ENCODE results near the gene TCF7.
A peak's percentile ranks its signal among the peaks of the same experiment; 100 is the strongest.

TCF7 gene

DNA sequence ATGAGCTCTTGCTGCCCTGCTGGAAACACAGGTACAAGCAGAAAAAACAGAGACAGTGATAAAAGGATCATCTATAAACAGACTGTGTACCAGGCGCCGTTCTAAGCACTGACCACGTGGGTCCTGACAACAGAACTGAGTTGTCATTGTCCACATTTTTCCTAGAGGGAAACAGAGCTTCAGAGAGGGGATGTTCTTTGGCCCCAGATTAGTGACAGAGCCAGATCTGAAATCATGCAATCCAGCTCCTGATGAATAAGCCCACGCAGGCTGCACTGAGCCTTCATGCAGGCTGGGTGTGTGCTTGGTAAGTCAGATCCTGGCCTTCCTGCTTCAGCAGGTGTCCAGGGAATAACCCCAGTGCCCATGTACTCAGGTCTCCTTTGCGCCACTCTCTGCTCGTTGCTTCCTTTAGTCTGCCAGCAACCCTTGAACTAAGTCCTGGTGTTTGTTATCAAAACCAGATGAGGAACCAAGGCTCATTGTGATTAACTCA lies 22.8 kb upstream of the TCF7 start:
- no peak for DNase-seq

DNA sequence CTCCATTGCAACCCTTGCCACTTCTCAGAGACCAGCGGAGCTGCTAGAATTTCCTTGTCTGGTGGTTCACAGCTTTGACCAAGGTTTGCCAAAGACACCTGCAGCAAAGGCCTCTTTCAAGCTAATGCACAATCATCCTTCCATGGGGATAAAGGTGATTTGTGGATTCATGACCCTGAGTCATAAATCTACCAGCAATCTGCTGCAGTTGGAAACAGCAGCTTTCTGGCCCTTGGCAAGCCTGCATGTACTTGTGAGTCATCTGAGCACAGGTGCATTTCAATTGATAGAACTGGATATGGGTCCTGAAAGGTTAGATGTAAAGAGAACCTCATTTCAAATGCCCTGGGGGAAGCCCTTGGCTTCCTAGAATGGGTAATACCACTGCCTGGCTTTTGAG lies 21.6 kb upstream of the TCF7 start:
- DNase-seq = no peak

GRCh38 chr5:134093351-134093750 lies 21.1 kb upstream of the TCF7 start:
- DNase-seq = no peak

- DNase-seq = no peak
Measured at GRCh38 chr5:134095293-134095692, 19.2 kb upstream of the TCF7 start.

DNA sequence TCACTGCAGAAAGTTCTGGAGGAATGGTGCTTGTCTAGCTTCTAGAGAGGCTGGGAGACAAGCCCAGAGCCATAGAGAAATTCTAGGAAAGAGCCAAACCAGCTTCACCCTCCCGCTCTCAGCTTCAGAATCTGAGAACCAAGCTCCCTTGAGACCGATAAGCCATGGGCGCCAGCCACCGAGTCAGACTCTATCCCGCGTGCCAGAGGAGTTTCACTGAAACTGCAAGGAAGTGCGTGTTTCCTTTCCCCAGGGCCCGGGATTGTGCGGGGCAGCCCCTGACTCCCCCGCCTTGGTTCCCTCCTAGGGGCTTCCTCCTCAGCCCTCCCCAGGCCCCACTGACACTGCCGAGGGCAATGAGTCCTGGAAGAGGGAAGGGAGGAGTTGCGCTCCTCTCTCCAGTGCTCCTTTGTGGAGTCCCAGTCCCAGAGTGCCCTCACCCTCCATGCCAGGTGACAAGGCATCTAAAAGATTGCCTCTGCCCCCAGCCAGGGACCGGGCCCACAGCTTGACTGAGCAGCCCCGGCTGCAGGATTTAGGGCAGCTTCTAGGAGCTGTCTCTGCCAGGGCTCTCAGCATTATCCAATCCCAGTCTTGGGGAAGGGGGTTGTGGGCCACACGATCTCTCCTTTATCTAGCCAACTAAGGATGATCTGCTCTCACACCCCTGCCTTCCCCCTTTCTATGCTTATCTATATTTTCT lies 18.4 kb upstream of the TCF7 start:
- DNase-seq = no peak

GRCh38 chr5:134097211-134097749 lies 17.2 kb upstream of the TCF7 start:
- DNase-seq = peak; percentile 3

DNA sequence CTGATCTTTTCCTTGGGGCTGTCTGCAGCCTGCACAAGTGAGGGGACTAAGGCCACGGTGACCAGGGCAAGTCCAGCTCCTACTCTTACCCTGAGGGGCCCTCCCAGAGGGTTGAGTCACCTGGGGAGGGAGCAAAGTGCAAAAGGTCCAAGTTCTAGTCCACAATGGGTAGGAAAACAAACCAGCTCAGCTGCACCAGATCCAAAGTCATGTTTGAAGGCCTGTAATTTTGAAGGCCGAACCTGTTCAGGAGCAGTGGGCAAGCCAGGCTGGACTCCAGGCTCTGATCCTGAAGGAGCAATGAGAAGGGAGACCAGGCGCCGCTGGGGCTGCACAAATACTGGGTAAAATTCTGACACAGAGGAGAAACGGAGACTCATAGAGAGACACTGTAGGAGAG lies 15.8 kb upstream of the TCF7 start:
- no peak for DNase-seq

DNA sequence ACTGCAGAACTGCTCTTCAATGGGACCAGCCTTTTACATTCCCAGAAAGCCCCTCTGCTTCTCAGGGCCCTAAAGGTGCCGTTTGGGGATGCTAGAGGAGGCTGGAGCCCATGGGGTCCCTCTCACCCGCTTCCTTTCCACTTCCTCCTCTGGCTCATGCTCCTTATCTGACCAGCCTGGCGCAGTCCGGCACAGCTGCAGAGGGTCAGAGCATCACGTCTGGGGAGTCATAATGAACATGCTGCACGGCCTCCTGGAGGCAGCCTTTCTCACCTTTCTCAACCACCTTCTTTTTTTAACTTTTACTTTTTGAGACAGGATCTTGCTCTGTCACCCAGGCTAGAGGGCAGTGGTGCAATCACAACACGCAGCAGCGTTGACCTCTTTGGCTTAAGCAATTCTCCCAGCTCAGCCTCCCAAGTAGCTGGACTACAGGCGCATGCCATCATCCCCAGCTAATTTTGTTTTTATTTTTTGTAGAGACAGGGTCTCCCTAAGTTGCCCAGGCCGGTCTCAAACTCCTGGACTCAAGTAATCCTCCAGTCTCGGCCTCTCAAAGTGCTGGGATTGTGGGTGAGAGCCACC lies 15.1 kb upstream of the TCF7 start:
- DNase-seq = no peak

- no peak for DNase-seq
Measured at GRCh38 chr5:134099939-134100282, 14.6 kb upstream of the TCF7 start.

- DNase-seq = peak; percentile 87
Measured at GRCh38 chr5:134100283-134101091, 14.0 kb upstream of the TCF7 start.

- DNase-seq = no peak
Measured at GRCh38 chr5:134101686-134102439, 12.6 kb upstream of the TCF7 start.

DNA sequence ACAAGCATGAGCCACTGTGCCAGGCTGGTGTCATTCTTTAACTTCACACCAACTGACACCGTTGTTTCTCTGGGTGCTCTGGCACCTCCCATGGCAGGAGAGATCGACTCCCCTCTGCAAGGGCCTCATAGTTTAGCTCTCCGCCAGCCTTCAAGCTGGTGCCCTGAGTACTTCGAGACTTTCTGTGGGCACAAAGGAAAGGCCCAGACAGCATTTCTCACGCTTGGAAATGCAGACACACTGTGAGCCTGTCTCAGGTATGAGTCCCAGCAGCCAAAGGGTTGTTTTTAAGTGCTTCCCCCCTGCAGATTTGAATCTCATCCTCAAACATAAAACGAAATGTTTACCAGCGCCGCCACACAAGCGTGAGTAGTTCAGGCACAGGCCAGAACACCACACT lies 11.1 kb upstream of the TCF7 start:
- DNase-seq = no peak

- DNase-seq = no peak
Measured at GRCh38 chr5:134103998-134104654, 10.4 kb upstream of the TCF7 start.

- DNase-seq = no peak
Measured at GRCh38 chr5:134106991-134107701, 7.3 kb upstream of the TCF7 start.

DNA sequence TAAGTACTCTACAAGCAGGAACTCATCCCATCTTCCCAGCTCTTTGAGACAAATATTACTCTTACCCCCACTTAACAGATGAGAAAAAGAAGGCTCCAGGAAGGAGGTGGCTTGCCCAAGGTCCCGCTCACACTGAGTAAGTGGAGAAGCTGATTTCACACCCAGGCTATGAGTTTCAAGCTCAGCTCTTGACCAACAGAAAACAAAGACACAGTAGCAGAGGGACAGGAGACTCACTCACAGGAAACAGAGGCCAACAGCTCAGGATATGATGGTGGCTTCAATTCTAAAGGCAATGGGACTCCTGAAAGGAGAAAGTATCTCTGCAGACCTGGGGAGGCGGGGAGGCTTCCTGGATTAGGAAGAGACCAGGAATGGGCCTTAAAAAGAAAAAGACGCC lies 6.7 kb upstream of the TCF7 start:
- DNase-seq = no peak

DNA sequence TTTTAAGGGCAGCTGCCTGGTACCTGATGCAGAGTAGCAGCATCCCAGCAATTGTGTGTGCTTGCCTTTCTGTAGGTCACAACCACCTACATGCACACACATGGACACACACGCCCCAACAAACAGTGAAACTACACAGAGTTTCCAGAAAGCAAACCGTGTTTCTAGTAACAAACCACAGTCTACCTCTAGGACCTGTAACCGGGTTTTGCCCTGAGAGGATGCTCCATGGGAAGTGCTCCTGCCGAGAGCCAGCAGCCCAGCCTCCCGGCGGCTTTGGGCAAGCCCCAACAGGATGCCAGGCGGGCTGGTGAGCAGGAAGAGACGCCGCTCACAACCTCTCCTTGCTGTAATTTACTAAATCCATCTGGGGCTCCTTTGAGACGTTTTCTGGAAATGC lies 4.1 kb upstream of the TCF7 start:
- no peak for DNase-seq

DNA sequence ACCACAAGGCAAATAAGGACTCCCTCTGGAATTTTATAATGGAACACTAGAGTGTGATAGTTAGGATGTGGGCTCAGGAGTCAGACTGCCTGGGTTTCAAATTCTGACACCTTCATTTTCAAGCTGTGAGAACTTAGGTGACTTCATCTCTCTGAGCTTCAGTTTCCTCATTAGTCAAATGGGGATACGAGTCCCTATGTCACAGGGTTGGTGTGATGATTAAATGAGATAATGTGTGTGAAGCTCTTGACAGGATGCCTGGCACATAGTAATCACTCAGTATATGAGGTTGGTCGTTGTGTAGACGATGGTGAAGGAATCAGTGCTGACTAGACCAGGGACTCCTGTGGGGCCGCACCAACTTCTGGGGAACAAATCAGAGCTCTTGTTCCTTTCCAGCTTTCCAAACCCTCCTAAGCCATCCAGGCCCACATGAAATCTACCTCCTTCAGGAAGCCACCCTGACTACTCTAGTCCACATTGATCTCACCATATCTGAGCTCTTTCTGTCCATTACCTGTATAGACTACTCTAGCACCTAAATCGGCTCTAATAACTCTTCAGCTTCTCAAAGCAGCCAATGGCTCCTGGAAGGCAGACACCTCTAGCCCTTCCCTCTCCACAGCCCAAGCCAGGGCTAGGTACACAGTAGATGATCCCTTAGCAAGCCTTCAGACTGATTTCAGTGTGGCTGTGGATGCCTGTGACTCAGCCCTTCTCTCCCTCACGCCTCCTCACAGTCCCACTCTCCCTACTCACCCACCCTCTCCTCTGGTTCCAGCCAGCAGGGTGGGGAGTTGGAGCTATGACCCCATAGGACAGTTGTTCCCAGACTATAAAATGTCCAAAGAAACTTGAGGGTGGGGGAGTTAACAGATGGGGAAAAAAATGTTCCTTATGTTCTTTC lies 2.5 kb upstream of the TCF7 start:
- peak; percentile 52 for DNase-seq

DNA sequence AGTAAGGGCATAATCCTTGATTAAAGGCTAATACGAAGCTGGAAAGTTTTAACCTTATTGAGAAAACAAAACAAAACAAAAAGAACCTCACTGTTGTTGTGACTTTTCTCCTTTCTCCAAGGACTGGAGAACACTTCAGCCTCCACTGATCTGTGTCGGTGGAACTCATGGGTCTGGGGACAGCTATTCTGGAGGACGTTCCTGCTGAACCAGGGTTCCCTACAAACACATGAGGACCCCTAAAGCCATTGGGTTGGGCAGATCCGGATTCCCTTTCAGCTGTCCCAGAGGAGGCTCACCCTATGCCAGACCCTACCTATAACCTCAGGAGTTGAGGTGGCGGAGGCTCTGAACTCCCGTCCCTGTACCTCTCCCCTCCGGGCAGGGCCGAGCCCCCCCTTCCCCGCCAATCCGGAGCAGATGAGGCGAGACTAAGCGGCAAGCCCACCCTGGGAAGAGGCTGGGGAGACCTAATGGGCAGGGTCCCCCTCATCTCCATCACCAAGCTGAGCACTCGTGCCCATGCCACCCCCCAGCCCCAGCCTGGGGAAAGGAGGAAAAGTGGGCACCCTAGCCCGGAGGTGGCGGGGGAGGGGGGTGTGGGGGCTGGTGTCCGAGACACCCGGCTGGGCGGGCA lies 1.6 kb upstream of the TCF7 start:
- DNase-seq = no peak

GRCh38 chr5:134113363-134113889 lies 1.1 kb upstream of the TCF7 start:
- DNase-seq = no peak

Measured in kidney glomerular epithelial cell (primary cell).